Right atrium auricular region (tissue), 2 donors: ENCODE results near the gene WDR1. TPM values are rescaled to one million over a fixed set of nuclear protein-coding genes. Genes with fewer than 3 reads are reported as not detected.
"Not testable (repeated sequence)": the region's sequence is repeated elsewhere in the genome, so short reads cannot be mapped to it uniquely, and the experiment has no call there.

Experiments
- DNase-seq: peaks from one replicate; pipeline ENCODE4 v3.0.0-alpha.2; 2019; ENCODE audit warnings: low spot score
- H3K27ac ChIP-seq, 2 donors: fragments of 200-600 bp; sonication (generic); 1 replicate in 1 of 2; 2 replicates in 1 of 2; pipeline ENCODE4 v1.5.1; 2016 to 2019
- H3K27me3 ChIP-seq, 2 donors: fragments of 200-600 bp; sonication (generic); one replicate each; pipeline versions ENCODE4 v1.5.1 to v1.6.0; 2017 to 2019
- H3K36me3 ChIP-seq: fragments of 200-600 bp; sonication (generic); one replicate; pipeline ENCODE4 v1.5.1; 2016
- H3K4me1 ChIP-seq, 2 donors: fragments of 200-600 bp; sonication (generic); one replicate each; pipeline versions ENCODE4 v1.5.1 to v1.6.0; 2017 to 2019
- H3K4me3 ChIP-seq, 2 donors: fragments of 200-600 bp; sonication (generic); 1 replicate in 1 of 2; 2 replicates in 1 of 2; pipeline ENCODE4 v1.5.1; 2017 to 2019; ENCODE audit warnings: mild to moderate bottlenecking in 1 of 2, moderate library complexity in 1 of 2
- H3K9me3 ChIP-seq, 2 donors: fragments of 200-600 bp; sonication (generic); one replicate each; pipeline ENCODE4 v1.5.1; 2019
- CTCF ChIP-seq, 2 donors: fragments of 200-600 bp; sonication (generic); IDR thresholded peaks; one replicate each; pipeline ENCODE4 v1.5.1; 2019; ENCODE audit warnings: antibody characterized with exemption in 2 of 2
- total RNA-seq, 2 donors: library from RNA; depleted of rRNA; stranded (reverse); fragments of >200 nt; gene quantifications; one replicate each; pipeline ENCODE4 v1.1.0, GENCODE V29; 2016

Gene WDR1
- total RNA-seq, 2 donors from 2014 or later = 109 to 216 TPM

- H3K36me3 ChIP-seq = no peaks in the 10 kb centered on the region
- H3K9me3 ChIP-seq = no peaks in the 10 kb centered on the region
- H3K4me1 ChIP-seq = peaks cover 0 to 17% of the 10 kb centered on the region in 2 donors
- peak overlapping the region; percentile 7 to 11 for H3K27ac ChIP-seq
- no peak for DNase-seq
- no peak overlapping the region for H3K4me3 ChIP-seq
- TF ChIP-seq CTCF (IDR thresholded peaks at IDR 0.05) = no peak
- H3K27me3 ChIP-seq = no peaks in the 10 kb centered on the region
Measured at GRCh38 chr4:10130178-10130888, 13.7 kb upstream of the WDR1 start.

- peak overlapping the region; percentile 7 to 11 for H3K27ac ChIP-seq
- TF ChIP-seq CTCF (IDR thresholded peaks at IDR 0.05) = no peak
- no peaks in the 10 kb centered on the region for H3K36me3 ChIP-seq
- no peak overlapping the region for H3K4me3 ChIP-seq
- H3K9me3 ChIP-seq = no peaks in the 10 kb centered on the region
- H3K4me1 ChIP-seq = peaks cover 0 to 21% of the 10 kb centered on the region in 2 donors
- no peak for DNase-seq
- no peaks in the 10 kb centered on the region for H3K27me3 ChIP-seq
Measured at GRCh38 chr4:10129196-10130177, 12.9 kb upstream of the WDR1 start.

- no peak for DNase-seq
Measured at GRCh38 chr4:10128761-10129160, 12.2 kb upstream of the WDR1 start.

GRCh38 chr4:10127531-10127930 lies 10.9 kb upstream of the WDR1 start:
- peaks cover 0 to 33% of the 10 kb centered on the region in 2 donors for H3K4me1 ChIP-seq
- DNase-seq, H3K27ac ChIP-seq, H3K9me3 ChIP-seq, H3K36me3 ChIP-seq, H3K4me3 ChIP-seq, H3K27me3 ChIP-seq: not testable (repeated sequence)

More at GRCh38 chr4:10128761-10129160, 12.2 kb upstream of the WDR1 start:
- Histone ChIP-seq H3K27ac (no peak overlapping the region), H3K4me1 (peaks cover 0 to 28% of the 10 kb centered on the region in 2 donors), H3K9me3 (no peaks in the 10 kb centered on the region), H3K27me3 (no peaks in the 10 kb centered on the region), H3K36me3 (no peaks in the 10 kb centered on the region), H3K4me3 (no peak overlapping the region)
- no peak for TF ChIP-seq CTCF (IDR thresholded peaks at IDR 0.05)

GRCh38 chr4:10124167-10124930 lies 7.8 kb upstream of the WDR1 start:
- no peak for TF ChIP-seq CTCF (IDR thresholded peaks at IDR 0.05)
- Histone ChIP-seq H3K27ac (peak overlapping the region in 1 of 2 donors; percentile 48), H3K4me3 (no peak overlapping the region), H3K9me3 (no peaks in the 10 kb centered on the region), H3K4me1 (peaks cover 0 to 17% of the 10 kb centered on the region in 2 donors), H3K36me3 (no peaks in the 10 kb centered on the region), H3K27me3 (no peaks in the 10 kb centered on the region)
- no peak for DNase-seq
